ENCODE data around the gene ADTRP. TPM values are rescaled to one million over a fixed set of nuclear protein-coding genes. Genes with fewer than 3 reads are reported as not detected.

The ADTRP gene
- total and polyA plus RNA-seq, 7 donors, result 0.36 to 86.9 (median 31.2) TPM; not detected in 3

GRCh38 chr6:11813606-11814005, 35.0 kb upstream of the ADTRP start:
- Histone ChIP-seq H3K27me3 (no peaks in the 10 kb centered on the region), H3K36me3 (no peaks in the 10 kb centered on the region), H3K27ac (no peak overlapping the region), H3K4me1 (peaks cover 0 to 16% (median 11%) of the 10 kb centered on the region in 4 donors), H3K9me3 (no peaks in the 10 kb centered on the region), H3K4me3 (no peak overlapping the region)
- TF ChIP-seq POLR2AphosphoS5 (IDR thresholded peaks at IDR 0.05) (no peak), CTCF (IDR thresholded peaks at IDR 0.05) (no peak), EP300 (IDR thresholded peaks at IDR 0.05) (no peak), POLR2A (IDR thresholded peaks at IDR 0.05) (no peak)
- intact Hi-C loops (cut with DNase I), result no loop called here
- DNase-seq, result no peak
- 88 to 97% methylated on average over 4 of the region's 4 CpGs for WGBS, 2 donors

- WGBS, 2 donors, result 72 to 95% methylated on average over 2 of the region's 2 CpGs
- no peaks in the 10 kb centered on the region for H3K27me3 ChIP-seq
- no peak for DNase-seq
- H3K4me1 ChIP-seq, result peaks cover 0 to 16% (median 11%) of the 10 kb centered on the region in 4 donors
- no peaks in the 10 kb centered on the region for H3K36me3 ChIP-seq
- no peak for TF ChIP-seq CTCF (IDR thresholded peaks at IDR 0.05)
- TF ChIP-seq EP300 (IDR thresholded peaks at IDR 0.05), result no peak
- TF ChIP-seq POLR2AphosphoS5 (IDR thresholded peaks at IDR 0.05), result no peak
- TF ChIP-seq POLR2A (IDR thresholded peaks at IDR 0.05), result no peak
- H3K4me3 ChIP-seq, result no peak overlapping the region
- intact Hi-C loops (cut with DNase I), result no loop called here
- H3K9me3 ChIP-seq, result no peaks in the 10 kb centered on the region
- no peak overlapping the region for H3K27ac ChIP-seq
These were observed 34.3 kb upstream of the ADTRP start for GRCh38 chr6:11812951-11813350.

GRCh38 chr6:11812439-11812838, 33.8 kb upstream of the ADTRP start:
- Histone ChIP-seq H3K27ac (no peak overlapping the region), H3K4me1 (peaks cover 0 to 16% (median 11%) of the 10 kb centered on the region in 4 donors), H3K4me3 (no peak overlapping the region), H3K27me3 (no peaks in the 10 kb centered on the region), H3K36me3 (no peaks in the 10 kb centered on the region), H3K9me3 (no peaks in the 10 kb centered on the region)
- DNase-seq, result no peak
- intact Hi-C loops (cut with DNase I), result no loop called here
- TF ChIP-seq CTCF (IDR thresholded peaks at IDR 0.05) (no peak), POLR2AphosphoS5 (IDR thresholded peaks at IDR 0.05) (no peak)
- 82 to 90% methylated on average over 1 of the region's 1 CpG for WGBS, 2 donors

GRCh38 chr6:11811644-11812264, 33.2 kb upstream of the ADTRP start:
- intact Hi-C loops (cut with DNase I), result no loop called here
- WGBS, 2 donors, result 82 to 86% methylated on average over 3 of the region's 3 CpGs
- Histone ChIP-seq H3K27me3 (no peaks in the 10 kb centered on the region), H3K27ac (no peak overlapping the region), H3K36me3 (no peaks in the 10 kb centered on the region), H3K4me3 (no peak overlapping the region), H3K9me3 (no peaks in the 10 kb centered on the region), H3K4me1 (peaks cover 0 to 16% (median 11%) of the 10 kb centered on the region in 4 donors)
- no peak for TF ChIP-seq CTCF (IDR thresholded peaks at IDR 0.05)
- TF ChIP-seq EP300 (IDR thresholded peaks at IDR 0.05), result no peak
- no peak for TF ChIP-seq POLR2AphosphoS5 (IDR thresholded peaks at IDR 0.05)
- TF ChIP-seq POLR2A (IDR thresholded peaks at IDR 0.05), result no peak
- DNase-seq, result no peak
